Neuronal stem cell (in vitro differentiated cells): ENCODE data around the gene VIP. TPM values are rescaled to one million over a fixed set of nuclear protein-coding genes. Genes with fewer than 3 reads are reported as not detected.
"Not testable (repeated sequence)": the region's sequence is repeated elsewhere in the genome, so short reads cannot be mapped to it uniquely, and the experiment has no call there.

ENCODE experiments used
- DNase-seq: peaks from one replicate; pipeline ENCODE4 v3.0.0-alpha.2; 2013; ENCODE audit warnings: low spot score
- H2AFZ ChIP-seq: one replicate; pipeline ENCODE4 v1.6.1; 2013; ENCODE audit warnings: mild to moderate bottlenecking, low read length, inconsistent platforms
- H2AK5ac ChIP-seq: 2 replicates; pipeline ENCODE4 v1.6.1; 2013; ENCODE audit warnings: low read depth, mild to moderate bottlenecking, inconsistent platforms, low read length, moderate library complexity, mixed read lengths
- H2BK120ac ChIP-seq: 2 replicates; pipeline ENCODE4 v1.6.1; 2013; ENCODE audit warnings: low read depth, mild to moderate bottlenecking, inconsistent platforms, low read length, moderate library complexity, mixed read lengths
- H2BK12ac ChIP-seq: one replicate; pipeline ENCODE4 v1.6.1; 2013; ENCODE audit warnings: low read length, inconsistent platforms
- H2BK15ac ChIP-seq: 2 replicates; pipeline ENCODE4 v1.6.1; 2013; ENCODE audit warnings: mild to moderate bottlenecking, low read length, inconsistent platforms, mixed read lengths
- H2BK5ac ChIP-seq: one replicate; pipeline ENCODE4 v1.6.1; 2013; ENCODE audit warnings: inconsistent platforms, mild to moderate bottlenecking, low read length, moderate library complexity
- H3K14ac ChIP-seq: one replicate; pipeline ENCODE4 v1.6.1; 2013; ENCODE audit warnings: low read length, inconsistent platforms
- H3K18ac ChIP-seq: 2 replicates; pipeline ENCODE4 v1.6.1; 2013; ENCODE audit warnings: low read length, inconsistent platforms
- H3K23ac ChIP-seq: 2 replicates; pipeline ENCODE4 v1.6.1; 2013; ENCODE audit warnings: low read depth, mild to moderate bottlenecking, mixed read lengths, low read length, inconsistent platforms; ENCODE audit not compliant: poor library complexity
- H3K27ac ChIP-seq: replicated peaks from 3 replicates; pipeline ENCODE4 v1.5.1; 2013; ENCODE audit warnings: low read length, inconsistent platforms
- H3K27me3 ChIP-seq, 3 experiments: 2 replicates each; pipeline ENCODE4 v1.6.1; 2013; ENCODE audit warnings: low read length in 3 of 3, mild to moderate bottlenecking in 2 of 3, inconsistent platforms in 1 of 3, low read depth in 1 of 3, mixed read lengths in 1 of 3, moderate library complexity in 1 of 3; ENCODE audit not compliant: control insufficient read depth in 3 of 3, insufficient read depth in 3 of 3
- H3K36me3 ChIP-seq, 2 donors: replicated peaks in 1 of 2; 2 replicates each; pipeline ENCODE4 v1.6.1; 2013; ENCODE audit warnings: low read length in 2 of 2; ENCODE audit not compliant: control insufficient read depth in 2 of 2, insufficient read depth in 2 of 2
- H3K4ac ChIP-seq: 2 replicates; pipeline ENCODE4 v1.6.1; 2013; ENCODE audit warnings: inconsistent platforms, mild to moderate bottlenecking, low read length, moderate library complexity
- H3K4me1 ChIP-seq, 2 donors: 1 replicate in 1 of 2; 2 replicates in 1 of 2; pipeline ENCODE4 v1.6.1; 2013; ENCODE audit warnings: low read length in 2 of 2, low read depth in 1 of 2; ENCODE audit not compliant: control insufficient read depth in 2 of 2, insufficient read depth in 1 of 2
- H3K4me2 ChIP-seq: one replicate; pipeline ENCODE4 v1.6.1; 2013; ENCODE audit warnings: mild to moderate bottlenecking, low read length, inconsistent platforms; ENCODE audit not compliant: insufficient read depth, poor library complexity, severe bottlenecking
- H3K4me3 ChIP-seq, 2 donors: 2 replicates each; pipeline ENCODE4 v1.5.1; 2013; ENCODE audit warnings: low read length in 2 of 2, mild to moderate bottlenecking in 2 of 2, inconsistent platforms in 1 of 2, moderate library complexity in 1 of 2
- H3K79me1 ChIP-seq: one replicate; pipeline ENCODE4 v1.6.1; 2013; ENCODE audit warnings: low read depth, mild to moderate bottlenecking, inconsistent platforms, low read length, moderate library complexity
- H3K9ac ChIP-seq: one replicate; pipeline ENCODE4 v1.6.1; 2013; ENCODE audit warnings: mild to moderate bottlenecking, low read depth, low read length, inconsistent platforms; ENCODE audit not compliant: poor library complexity
- H3K9me3 ChIP-seq, 2 donors: replicated peaks in 1 of 2; 2 replicates each; pipeline versions ENCODE3 to v1.6.1; 2013; ENCODE audit warnings: low read length in 2 of 2, mild to moderate bottlenecking in 2 of 2, inconsistent platforms in 1 of 2, low read depth in 1 of 2, mixed read lengths in 1 of 2, moderate library complexity in 1 of 2; ENCODE audit not compliant: control insufficient read depth in 2 of 2, insufficient read depth in 1 of 2
- H4K8ac ChIP-seq: one replicate; pipeline ENCODE4 v1.6.1; 2013; ENCODE audit warnings: low read depth, mild to moderate bottlenecking, inconsistent platforms, low read length, moderate library complexity
- H4K91ac ChIP-seq: one replicate; pipeline ENCODE4 v1.6.1; 2013; ENCODE audit warnings: low read length, low read depth, mild to moderate bottlenecking, inconsistent platforms; ENCODE audit not compliant: poor library complexity
- WGBS, 2 donors: extraction: QIAGEN DNeasy Blood & Tissue Kit; methylation state at CpG; one replicate each; pipeline ENCODE4 v1.1.7; 2013; ENCODE audit warnings: missing lambda C conversion rate in 2 of 2, mixed read lengths in 1 of 2; ENCODE audit not compliant: insufficient read length in 2 of 2, insufficient replicate concordance in 1 of 2; ENCODE audit errors: extremely low coverage in 2 of 2; 5-methylcytosine and 5-hydroxymethylcytosine counted together
- polyA plus RNA-seq, 2 experiments: library from polyadenylated mRNA; stranded (reverse); fragments of 200-250 nt; gene quantifications; one replicate each; pipeline ENCODE4 v1.2.3, GENCODE V29; 2013

Gene VIP
- not detected for polyA plus RNA-seq (2013, experiment 1 of 2)
- not detected for polyA plus RNA-seq (2013, experiment 2 of 2)

GRCh38 chr6:152750694-152751093, at the start of gene VIP:
TSS of gene VIP (plus strand) at chr6:152750797. CDS start at chr6:152752178, 1,381 bp downstream.
- Histone ChIP-seq H3K27ac (no peak within 1 kb of the TSS), H3K4ac (no peak within 1 kb of the TSS), H2AK5ac (no peak within 1 kb of the TSS), H3K9ac (no peak within 1 kb of the TSS), H3K18ac (no peak within 1 kb of the TSS), H3K23ac (no peak within 1 kb of the TSS), H2BK5ac (no peak within 1 kb of the TSS), H3K36me3 (no peaks in the 10 kb centered on the region), H2BK120ac (no peak within 1 kb of the TSS), H3K4me3 (no peak within 1 kb of the TSS), H4K8ac (no peak within 1 kb of the TSS), H2BK15ac (no peak within 1 kb of the TSS), H3K14ac (no peak within 1 kb of the TSS), H3K9me3 (no peaks in the 10 kb centered on the region), H3K4me2 (no peak within 1 kb of the TSS), H3K79me1 (no peaks in the 10 kb centered on the region), H3K27me3 (no peaks in the 10 kb centered on the region), H4K91ac (no peak within 1 kb of the TSS), H2AFZ (no peak within 1 kb of the TSS), H2BK12ac (no peak within 1 kb of the TSS), H3K4me1 (no peaks in the 10 kb centered on the region)
- WGBS, 2 donors, result no CpG with 5 or more reads among the region's 5 CpGs
- peak; percentile 62 for DNase-seq

GRCh38 chr6:152701081-152701862, 49.3 kb upstream of the VIP start:
- no peak overlapping the region for H3K4ac ChIP-seq
- peaks cover 0 to 1% of the 10 kb centered on the region in 2 donors for H3K4me1 ChIP-seq
- H3K36me3 ChIP-seq, result no peaks in the 10 kb centered on the region
- no peak overlapping the region for H2BK12ac ChIP-seq
- no peak overlapping the region for H3K4me3 ChIP-seq
- no peak overlapping the region for H3K18ac ChIP-seq
- no peak overlapping the region for H3K4me2 ChIP-seq
- no peaks in the 10 kb centered on the region for H3K9me3 ChIP-seq
- H4K91ac ChIP-seq, result no peak overlapping the region
- H3K79me1 ChIP-seq, result no peaks in the 10 kb centered on the region
- H2AFZ ChIP-seq, result no peak overlapping the region
- no CpG with 5 or more reads among the region's 7 CpGs for WGBS, 2 donors
- DNase-seq, result no peak
- no peak overlapping the region for H3K14ac ChIP-seq
- H2BK15ac ChIP-seq, result no peak overlapping the region
- H2AK5ac ChIP-seq, result no peak overlapping the region
- no peak overlapping the region for H3K27ac ChIP-seq
- no peak overlapping the region for H2BK5ac ChIP-seq
- no peak overlapping the region for H3K23ac ChIP-seq
- no peak overlapping the region for H3K9ac ChIP-seq
- H4K8ac ChIP-seq, result no peak overlapping the region
- no peaks in the 10 kb centered on the region for H3K27me3 ChIP-seq
- H2BK120ac ChIP-seq, result no peak overlapping the region

- Histone ChIP-seq H3K79me1 (no peaks in the 10 kb centered on the region), H2BK120ac (no peak overlapping the region), H3K4me2 (no peak overlapping the region), H3K27me3 (no peaks in the 10 kb centered on the region), H2BK12ac (no peak overlapping the region), H3K9ac (no peak overlapping the region), H4K8ac (no peak overlapping the region), H3K4ac (no peak overlapping the region), H2BK5ac (no peak overlapping the region), H2AFZ (no peak overlapping the region), H3K4me3 (no peak overlapping the region), H3K4me1 (peaks cover 0 to 1% of the 10 kb centered on the region in 2 donors), H3K18ac (no peak overlapping the region), H3K23ac (no peak overlapping the region), H2BK15ac (no peak overlapping the region), H4K91ac (no peak overlapping the region), H3K36me3 (no peaks in the 10 kb centered on the region), H3K9me3 (no peaks in the 10 kb centered on the region), H3K14ac (no peak overlapping the region), H2AK5ac (no peak overlapping the region), H3K27ac (no peak overlapping the region)
- DNase-seq, result no peak
- WGBS, 2 donors, result no CpG with 5 or more reads among the region's 4 CpGs
These were observed 48.7 kb upstream of the VIP start for GRCh38 chr6:152701863-152702401.

GRCh38 chr6:152703750-152704149, 46.8 kb upstream of the VIP start:
- H4K8ac ChIP-seq, H2BK120ac ChIP-seq, H3K4ac ChIP-seq, H4K91ac ChIP-seq, H3K36me3 ChIP-seq, H2AK5ac ChIP-seq, H3K4me3 ChIP-seq, H3K27me3 ChIP-seq, H3K23ac ChIP-seq, H3K9ac ChIP-seq, H3K4me1 ChIP-seq, H3K79me1 ChIP-seq, DNase-seq, H2BK15ac ChIP-seq, H3K14ac ChIP-seq, H2BK5ac ChIP-seq, H3K27ac ChIP-seq, H3K4me2 ChIP-seq, H3K18ac ChIP-seq, H2BK12ac ChIP-seq, H3K9me3 ChIP-seq, H2AFZ ChIP-seq: not testable (repeated sequence)
